ENCODE results near the gene TBATA. TPM values are rescaled to one million over a fixed set of nuclear protein-coding genes. Genes with fewer than 3 reads are reported as not detected.

Gene TBATA
- total RNA-seq, 6 experiments from 2014 or later = not detected

- H3K4me3 ChIP-seq = no peak overlapping the region
- H3K36me3 ChIP-seq = no peaks in the 10 kb centered on the region
- TF ChIP-seq, protein P1, sequence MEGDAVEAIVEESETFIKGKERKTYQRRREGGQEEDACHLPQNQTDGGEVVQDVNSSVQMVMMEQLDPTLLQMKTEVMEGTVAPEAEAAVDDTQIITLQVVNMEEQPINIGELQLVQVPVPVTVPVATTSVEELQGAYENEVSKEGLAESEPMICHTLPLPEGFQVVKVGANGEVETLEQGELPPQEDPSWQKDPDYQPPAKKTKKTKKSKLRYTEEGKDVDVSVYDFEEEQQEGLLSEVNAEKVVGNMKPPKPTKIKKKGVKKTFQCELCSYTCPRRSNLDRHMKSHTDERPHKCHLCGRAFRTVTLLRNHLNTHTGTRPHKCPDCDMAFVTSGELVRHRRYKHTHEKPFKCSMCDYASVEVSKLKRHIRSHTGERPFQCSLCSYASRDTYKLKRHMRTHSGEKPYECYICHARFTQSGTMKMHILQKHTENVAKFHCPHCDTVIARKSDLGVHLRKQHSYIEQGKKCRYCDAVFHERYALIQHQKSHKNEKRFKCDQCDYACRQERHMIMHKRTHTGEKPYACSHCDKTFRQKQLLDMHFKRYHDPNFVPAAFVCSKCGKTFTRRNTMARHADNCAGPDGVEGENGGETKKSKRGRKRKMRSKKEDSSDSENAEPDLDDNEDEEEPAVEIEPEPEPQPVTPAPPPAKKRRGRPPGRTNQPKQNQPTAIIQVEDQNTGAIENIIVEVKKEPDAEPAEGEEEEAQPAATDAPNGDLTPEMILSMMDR (IDR thresholded peaks at IDR 0.05) = no peak
- TF ChIP-seq POLR2A (IDR thresholded peaks at IDR 0.05) = no peak
- no peaks in the 10 kb centered on the region for H3K27me3 ChIP-seq
- intact Hi-C loops (cut with DNase I) = no loop called here
- H3K27ac ChIP-seq = no peak overlapping the region
- no peaks in the 10 kb centered on the region for H3K9me3 ChIP-seq
- DNase-seq (no peak), ATAC-seq (no peak)
- 90% methylated on average over 2 of the region's 6 CpGs for WGBS (ENCODE audit: insufficient coverage, low coverage, low lambda C conversion rate, missing lambda C conversion rate)
- no peaks in the 10 kb centered on the region for H3K4me1 ChIP-seq
These were observed 23.9 kb upstream of the TBATA start for GRCh38 chr10:70809011-70809611.

DNA sequence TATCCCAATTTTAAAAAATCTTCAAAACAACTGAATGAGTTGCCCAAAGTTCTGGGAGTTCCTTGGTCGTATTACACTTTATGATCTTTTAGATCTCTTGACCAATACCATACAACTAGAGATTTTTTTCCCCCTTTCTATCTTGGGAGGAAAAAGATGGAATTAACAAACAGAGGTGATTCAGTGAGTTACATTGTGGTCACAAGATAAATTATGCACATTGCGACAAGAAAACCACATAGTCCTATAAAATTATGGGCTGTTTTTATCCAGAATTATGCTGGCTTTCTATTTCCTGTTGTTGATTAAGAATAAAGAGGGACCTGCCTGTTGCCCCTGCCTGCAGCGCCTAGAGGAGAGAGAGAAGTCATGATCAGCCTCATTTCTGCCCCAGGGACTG lies 22.4 kb upstream of the TBATA start:
- no peak overlapping the region for H3K27ac ChIP-seq
- DNase-seq (no peak), ATAC-seq (no peak)
- no peak overlapping the region for H3K4me3 ChIP-seq
- TF ChIP-seq, protein P1 (IDR thresholded peaks at IDR 0.05) = no peak
- TF ChIP-seq POLR2A (IDR thresholded peaks at IDR 0.05) = no peak
- no peaks in the 10 kb centered on the region for H3K4me1 ChIP-seq
- no peaks in the 10 kb centered on the region for H3K9me3 ChIP-seq
- H3K36me3 ChIP-seq = no peaks in the 10 kb centered on the region
- 55% methylated on average over 2 of the region's 3 CpGs for WGBS (ENCODE audit: insufficient coverage, low coverage, low lambda C conversion rate, missing lambda C conversion rate)
- no peaks in the 10 kb centered on the region for H3K27me3 ChIP-seq
- intact Hi-C loops (cut with DNase I) = no loop called here

DNA sequence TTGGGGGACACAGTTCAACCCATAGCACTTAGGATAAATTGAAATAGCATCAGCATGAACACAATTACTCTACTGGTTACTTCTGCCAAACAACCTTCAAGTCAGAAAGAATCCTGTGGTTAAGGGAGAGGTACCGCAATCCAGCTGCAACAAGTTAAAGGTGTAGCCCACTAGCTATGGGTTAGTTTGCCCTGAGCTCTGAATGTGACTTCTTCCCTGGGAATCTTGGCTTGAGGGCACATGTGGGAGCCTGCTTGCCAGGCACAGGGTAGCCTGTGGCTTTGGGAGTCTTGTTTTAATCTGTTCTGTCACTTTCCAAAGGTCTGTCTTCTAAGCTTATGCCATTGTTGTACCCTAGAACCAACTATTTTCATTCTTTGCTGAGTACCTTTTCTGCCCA lies 21.7 kb upstream of the TBATA start:
- ATAC-seq (no peak), DNase-seq (no peak)
- Histone ChIP-seq H3K4me1 (no peaks in the 10 kb centered on the region), H3K36me3 (no peaks in the 10 kb centered on the region), H3K27me3 (no peaks in the 10 kb centered on the region), H3K4me3 (no peak overlapping the region), H3K27ac (no peak overlapping the region), H3K9me3 (no peaks in the 10 kb centered on the region)
- intact Hi-C loops (cut with DNase I) = no loop called here
- WGBS (ENCODE audit: insufficient coverage, low coverage, low lambda C conversion rate, missing lambda C conversion rate) = 100% methylated on average over 1 of the region's 1 CpG
- TF ChIP-seq POLR2A (IDR thresholded peaks at IDR 0.05) = no peak
- TF ChIP-seq, protein P1 (IDR thresholded peaks at IDR 0.05) = no peak

- Histone ChIP-seq H3K27me3 (no peaks in the 10 kb centered on the region), H3K4me3 (no peak overlapping the region), H3K4me1 (no peaks in the 10 kb centered on the region), H3K27ac (no peak overlapping the region), H3K36me3 (no peaks in the 10 kb centered on the region), H3K9me3 (no peaks in the 10 kb centered on the region)
- intact Hi-C loops (cut with DNase I) = no loop called here
- WGBS (ENCODE audit: insufficient coverage, low coverage, low lambda C conversion rate, missing lambda C conversion rate) = 90% methylated on average over 2 of the region's 3 CpGs
- TF ChIP-seq, protein P1 (IDR thresholded peaks at IDR 0.05) = no peak
- TF ChIP-seq POLR2A (IDR thresholded peaks at IDR 0.05) = no peak
- peak in 2 of 4 donors; percentile 29 to 75 for ATAC-seq
- DNase-seq = no peak
These were observed 20.5 kb upstream of the TBATA start for GRCh38 chr10:70805619-70806215.

All from right lobe of liver (tissue), 6 donors.